Stimulated activated CD4-positive, alpha-beta T cell treated with anti-CD3 and anti-CD28 coated beads, Interleukin-15, amount 100 ng/mL, for 48 hours (primary cell): ENCODE results near the gene SRP72.

Source experiments
- DNase-seq, 2 donors: peaks; one replicate each; pipeline ENCODE4 v3.0.0-alpha.2; 2020; ENCODE audit warnings: low read depth in 2 of 2

Gene SRP72

GRCh38 chr4:56465599-56466295 lies 1.7 kb upstream of the SRP72 start:
- DNase-seq = no peak

- DNase-seq = peak in 1 of 2 donors; percentile 11
These were observed 1.1 kb upstream of the SRP72 start for GRCh38 chr4:56466296-56466761.

GRCh38 chr4:56466910-56467283 lies 520 bp upstream of the SRP72 start:
- no peak for DNase-seq

GRCh38 chr4:56468097-56468422 lies 643 bp downstream of the SRP72 start:
- DNase-seq = no peak

- DNase-seq = no peak
These were observed 2.2 kb downstream of the SRP72 start for GRCh38 chr4:56469489-56470210.

- DNase-seq = no peak
These were observed 8.5 kb downstream of the SRP72 start for GRCh38 chr4:56475917-56476316.

GRCh38 chr4:56477192-56477702 lies 9.8 kb downstream of the SRP72 start:
- DNase-seq = no peak

- no peak for DNase-seq
These were observed 13.3 kb downstream of the SRP72 start for GRCh38 chr4:56480691-56481090.

GRCh38 chr4:56496241-56496640 lies 28.8 kb downstream of the SRP72 start:
- no peak for DNase-seq

GRCh38 chr4:56505269-56506130 lies 38.1 kb downstream of the SRP72 start, which contains the start of gene ARL9:
Gene ARL9 (plus strand): TSS chr4:56505791. CDS start chr4:56505863, 72 bp downstream.
- peak; percentile 36 to 38 for DNase-seq

GRCh38 chr4:56511098-56511497 lies 43.7 kb downstream of the SRP72 start:
- DNase-seq = no peak

GRCh38 chr4:56512166-56512565 lies 44.7 kb downstream of the SRP72 start:
- no peak for DNase-seq

- DNase-seq = no peak
These were observed 46.1 kb downstream of the SRP72 start for GRCh38 chr4:56513517-56513916.

- peak; percentile 75 to 80 for DNase-seq
These were observed 63.1 kb downstream of the SRP72 start for GRCh38 chr4:56530269-56531148.

GRCh38 chr4:56531149-56531770 lies 63.8 kb downstream of the SRP72 start:
- no peak for DNase-seq

- DNase-seq = no peak
These were observed 64.4 kb downstream of the SRP72 start for GRCh38 chr4:56531823-56532222.

- DNase-seq = no peak
These were observed 64.8 kb downstream of the SRP72 start for GRCh38 chr4:56532239-56532638.

GRCh38 chr4:56535915-56536314 lies 68.5 kb downstream of the SRP72 start:
- no peak for DNase-seq

- DNase-seq = no peak
These were observed 69.7 kb downstream of the SRP72 start for GRCh38 chr4:56537147-56537546.

GRCh38 chr4:56540826-56541225 lies 73.4 kb downstream of the SRP72 start:
- DNase-seq = no peak
